ENCODE data around the gene OSBP2. TPM values are rescaled to one million over a fixed set of nuclear protein-coding genes. Genes with fewer than 3 reads are reported as not detected.

OSBP2 gene
- total RNA-seq, 6 experiments from 2014 or later: 0.31 to 3.4 (median 0.93) TPM

DNA sequence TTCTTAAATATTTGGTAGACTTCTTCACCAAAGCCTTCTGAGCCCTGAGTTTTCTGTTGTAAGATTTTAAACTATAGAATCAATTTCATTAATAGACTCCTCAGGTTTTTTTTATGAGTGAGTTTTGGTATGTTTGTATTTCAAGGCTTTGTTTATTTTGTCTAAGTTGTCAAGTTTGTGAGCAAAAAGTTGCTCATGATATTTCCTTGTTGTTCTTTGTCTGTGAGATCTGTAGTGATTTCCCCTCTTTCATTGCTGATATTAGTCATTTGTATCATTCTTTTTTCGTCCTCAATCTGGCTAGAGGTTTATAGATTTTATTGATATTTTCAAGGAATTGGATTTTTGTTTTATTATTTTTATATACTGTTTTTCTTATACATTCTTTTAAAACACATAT lies 152.9 kb downstream of the OSBP2 start:
- DNase-seq (no peak), ATAC-seq (no peak)
- Histone ChIP-seq H3K27me3 (no peaks in the 10 kb centered on the region), H3K36me3 (no peaks in the 10 kb centered on the region), H3K4me1 (no peaks in the 10 kb centered on the region), H3K9me3 (no peaks in the 10 kb centered on the region), H3K27ac (no peak overlapping the region), H3K4me3 (no peak overlapping the region)
- intact Hi-C loops (cut with DNase I): no loop called here
- 86% methylated on average over 1 of the region's 1 CpG for WGBS (ENCODE audit: insufficient coverage, low coverage, low lambda C conversion rate, missing lambda C conversion rate)
- no peak for TF ChIP-seq POLR2A (IDR thresholded peaks at IDR 0.05)
- TF ChIP-seq, protein P1, sequence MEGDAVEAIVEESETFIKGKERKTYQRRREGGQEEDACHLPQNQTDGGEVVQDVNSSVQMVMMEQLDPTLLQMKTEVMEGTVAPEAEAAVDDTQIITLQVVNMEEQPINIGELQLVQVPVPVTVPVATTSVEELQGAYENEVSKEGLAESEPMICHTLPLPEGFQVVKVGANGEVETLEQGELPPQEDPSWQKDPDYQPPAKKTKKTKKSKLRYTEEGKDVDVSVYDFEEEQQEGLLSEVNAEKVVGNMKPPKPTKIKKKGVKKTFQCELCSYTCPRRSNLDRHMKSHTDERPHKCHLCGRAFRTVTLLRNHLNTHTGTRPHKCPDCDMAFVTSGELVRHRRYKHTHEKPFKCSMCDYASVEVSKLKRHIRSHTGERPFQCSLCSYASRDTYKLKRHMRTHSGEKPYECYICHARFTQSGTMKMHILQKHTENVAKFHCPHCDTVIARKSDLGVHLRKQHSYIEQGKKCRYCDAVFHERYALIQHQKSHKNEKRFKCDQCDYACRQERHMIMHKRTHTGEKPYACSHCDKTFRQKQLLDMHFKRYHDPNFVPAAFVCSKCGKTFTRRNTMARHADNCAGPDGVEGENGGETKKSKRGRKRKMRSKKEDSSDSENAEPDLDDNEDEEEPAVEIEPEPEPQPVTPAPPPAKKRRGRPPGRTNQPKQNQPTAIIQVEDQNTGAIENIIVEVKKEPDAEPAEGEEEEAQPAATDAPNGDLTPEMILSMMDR (IDR thresholded peaks at IDR 0.05): no peak

DNA sequence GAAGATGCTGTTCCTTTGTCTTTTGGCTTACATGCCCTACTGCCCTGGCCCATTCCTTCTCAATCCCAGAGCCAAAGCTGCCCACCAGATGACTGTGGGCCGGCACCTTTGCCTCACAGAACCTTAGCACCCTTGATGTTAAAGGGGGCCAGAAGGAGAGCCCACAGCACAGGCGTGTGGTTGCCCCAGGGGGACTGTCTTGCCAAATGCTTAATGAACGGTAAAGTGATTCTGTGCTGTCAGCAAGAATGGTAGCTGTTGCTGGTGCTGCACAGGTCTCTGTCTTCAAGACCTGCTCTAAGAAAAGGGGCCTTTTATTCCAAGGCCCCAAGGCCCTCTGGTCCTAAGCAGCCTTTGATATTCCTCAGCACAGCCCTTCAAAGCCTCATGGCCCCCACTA lies 160.6 kb downstream of the OSBP2 start:
- no peaks in the 10 kb centered on the region for H3K9me3 ChIP-seq
- WGBS (ENCODE audit: insufficient coverage, low coverage, low lambda C conversion rate, missing lambda C conversion rate): 81% methylated on average over 2 of the region's 3 CpGs

DNA sequence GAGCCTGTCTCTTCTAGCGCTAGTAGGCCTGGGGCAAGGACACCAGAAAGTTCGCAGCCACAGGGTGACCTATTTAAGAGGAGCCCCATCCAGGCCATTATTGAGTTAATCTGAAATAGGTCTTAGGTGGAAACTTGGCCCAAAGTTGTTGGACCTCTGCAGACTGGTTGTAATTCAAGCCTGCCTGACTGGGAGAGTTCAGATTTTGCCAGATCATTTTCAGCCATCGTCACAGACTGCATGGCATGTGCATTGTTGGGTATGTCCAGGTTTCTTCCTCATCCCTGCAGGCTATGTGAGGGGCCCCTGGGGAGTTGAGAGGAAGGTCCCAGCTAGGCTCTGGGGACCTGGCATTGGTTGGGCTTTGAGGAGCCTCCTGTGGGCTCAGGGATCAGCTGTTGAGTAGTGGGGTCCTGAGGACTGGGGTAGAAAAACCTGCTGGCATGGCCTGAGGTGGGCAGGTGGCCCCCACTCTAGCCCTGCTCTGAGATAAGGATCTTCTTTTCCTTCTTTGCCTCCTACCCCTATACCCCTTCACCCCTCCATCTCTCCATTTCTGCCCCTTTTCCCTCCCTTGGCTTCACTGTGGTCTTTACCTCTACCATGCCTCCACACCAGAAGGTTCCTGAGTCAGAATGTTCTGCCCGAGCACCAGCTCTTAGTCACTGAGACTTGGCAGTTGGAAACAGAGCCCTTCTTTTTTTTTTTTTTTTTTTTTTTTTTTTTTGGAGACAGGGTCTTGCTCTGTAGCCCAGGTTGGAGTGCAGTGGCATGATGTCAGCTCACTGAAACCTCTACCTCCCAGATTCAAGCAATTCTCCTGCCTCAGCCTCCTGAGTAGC lies 161.2 kb downstream of the OSBP2 start:
- no peak overlapping the region for H3K4me3 ChIP-seq
- H3K27me3 ChIP-seq: no peaks in the 10 kb centered on the region
- 81% methylated on average over 4 of the region's 4 CpGs for WGBS (ENCODE audit: insufficient coverage, low coverage, low lambda C conversion rate, missing lambda C conversion rate)
- no peaks in the 10 kb centered on the region for H3K36me3 ChIP-seq
- no peak overlapping the region for H3K27ac ChIP-seq
- TF ChIP-seq, protein P1 (IDR thresholded peaks at IDR 0.05): no peak
- no peak for TF ChIP-seq POLR2A (IDR thresholded peaks at IDR 0.05)
- H3K9me3 ChIP-seq: no peaks in the 10 kb centered on the region
- ATAC-seq (no peak), DNase-seq (peak in 1 of 3 donors; percentile 14)
- intact Hi-C loops (cut with DNase I): no loop called here
- no peaks in the 10 kb centered on the region for H3K4me1 ChIP-seq

More for the DNA sequence above, 160.6 kb downstream of the OSBP2 start:
- H3K27ac ChIP-seq: no peak overlapping the region
- no peak for DNase-seq
- H3K4me1 ChIP-seq: no peaks in the 10 kb centered on the region
- intact Hi-C loops (cut with DNase I): no loop called here
- H3K36me3 ChIP-seq: no peaks in the 10 kb centered on the region
- no peak for ATAC-seq
- no peaks in the 10 kb centered on the region for H3K27me3 ChIP-seq
- no peak overlapping the region for H3K4me3 ChIP-seq
- no peak for TF ChIP-seq POLR2A (IDR thresholded peaks at IDR 0.05)
- TF ChIP-seq, protein P1 (IDR thresholded peaks at IDR 0.05): no peak

DNA sequence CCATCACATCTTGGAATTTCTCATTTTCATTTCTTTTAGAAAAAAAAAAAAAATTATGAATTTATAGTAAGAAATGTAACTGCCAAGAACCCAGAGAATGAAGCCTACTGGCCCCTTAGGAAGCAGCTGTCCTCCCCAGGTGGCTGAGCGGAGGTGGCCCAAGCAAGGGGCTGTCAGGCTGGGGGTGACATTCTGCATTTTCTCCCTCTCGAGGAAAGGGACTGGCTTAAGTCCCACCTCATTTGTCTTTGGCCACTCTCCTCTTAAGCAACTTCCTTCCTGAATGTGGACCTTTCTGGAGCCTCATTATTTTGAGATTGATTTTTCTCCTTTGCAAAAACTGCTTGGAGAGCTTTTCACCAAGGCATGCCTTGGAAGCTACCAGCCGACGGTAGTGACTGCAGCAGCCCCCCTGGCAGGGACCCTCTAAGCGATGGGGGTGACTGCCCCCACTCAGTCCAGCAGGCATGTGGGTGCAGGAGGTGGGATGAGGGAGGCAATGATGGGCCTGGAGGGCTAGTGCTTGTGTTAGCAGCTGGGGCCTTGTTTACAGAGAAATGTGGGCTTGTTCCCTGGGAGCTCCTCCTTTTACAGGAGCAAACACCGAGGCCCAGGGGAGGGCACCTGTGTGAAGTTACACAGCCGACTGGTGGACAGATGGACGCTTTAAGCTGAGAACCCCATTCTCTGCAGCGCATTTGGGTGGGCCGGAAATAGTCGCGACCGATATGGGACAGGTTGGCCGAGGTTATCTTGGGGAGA lies 162.2 kb downstream of the OSBP2 start:
- Histone ChIP-seq H3K4me3 (no peak overlapping the region), H3K4me1 (no peaks in the 10 kb centered on the region), H3K36me3 (no peaks in the 10 kb centered on the region), H3K27ac (no peak overlapping the region), H3K9me3 (no peaks in the 10 kb centered on the region), H3K27me3 (no peaks in the 10 kb centered on the region)
- DNase-seq: no peak
- WGBS (ENCODE audit: insufficient coverage, low coverage, low lambda C conversion rate, missing lambda C conversion rate): 65% methylated on average over 5 of the region's 14 CpGs
- ATAC-seq: no peak
- intact Hi-C loops (cut with DNase I): no loop called here
- no peak for TF ChIP-seq POLR2A (IDR thresholded peaks at IDR 0.05)
- TF ChIP-seq, protein P1 (IDR thresholded peaks at IDR 0.05): no peak

All from right lobe of liver (tissue), 6 donors.